Neural cell (in vitro differentiated cells): Measurements from ENCODE around the gene TK2.

Experiments
- CTCF ChIP-seq: fragments of 450-650 bp; IDR thresholded peaks from 2 replicates; pipeline ENCODE4 v1.5.1; 2014; ENCODE audit warnings: antibody characterized with exemption, mild to moderate bottlenecking, moderate library complexity; ENCODE audit not compliant: poor library complexity, severe bottlenecking
- EP300 ChIP-seq: fragments of 450-650 bp; conservative IDR thresholded peaks from 2 replicates; pipeline ENCODE4 v1.6.1; 2014; ENCODE audit warnings: antibody characterized with exemption, mild to moderate bottlenecking, moderate library complexity; ENCODE audit not compliant: poor library complexity, severe bottlenecking
- EZH2 ChIP-seq: fragments of 200-600, 300-800 bp; shearing (Covaris generic), sonication (generic); IDR thresholded peaks from 2 replicates; pipeline ENCODE4 v1.6.1; 2014; ENCODE audit warnings: antibody characterized with exemption, low read length, borderline replicate concordance, mild to moderate bottlenecking; ENCODE audit not compliant: insufficient read depth, poor library complexity, severe bottlenecking
- RAD21 ChIP-seq: fragments of 450-650 bp; conservative IDR thresholded peaks from 2 replicates; pipeline ENCODE4 v1.6.1; 2014; ENCODE audit warnings: antibody characterized with exemption, mild to moderate bottlenecking, moderate library complexity
- REST ChIP-seq: IDR thresholded peaks from 2 replicates; pipeline ENCODE4 v1.6.1; 2012; ENCODE audit warnings: borderline replicate concordance

GRCh38 chr16:66483689-66484452 lies 66.1 kb downstream of the TK2 start:
- peak; percentile 86 for TF ChIP-seq CTCF
- peak; percentile 79 for TF ChIP-seq RAD21
- TF ChIP-seq EZH2 = no peak
- no peak for TF ChIP-seq REST
- TF ChIP-seq EP300 = no peak
